Caco-2 (cell line): Measurements from ENCODE around the gene GALT. TPM values are rescaled to one million over a fixed set of nuclear protein-coding genes. Genes with fewer than 3 reads are reported as not detected.
A peak's percentile ranks its signal among the peaks of the same experiment; 100 is the strongest.

ENCODE experiments used
- BruUV-seq: library from RNA; stranded (reverse); fragments of 400-500 nt; replicated peaks from 2 replicates; lab custom pipeline; 2021; lab: Mats Ljungman, UMichigan
- CTCF ChIA-PET: fragments of 300-600 bp; sonication (Branson Sonifier 250); formaldehyde crosslinking; loops from one replicate; lab custom pipeline; 2022; ENCODE audit warnings: antibody characterized with exemption; lab: Charles Lee
- POLR2A ChIA-PET: fragments of 300-600 bp; sonication (Branson Sonifier 250); formaldehyde crosslinking; loops from one replicate; lab custom pipeline; 2022; ENCODE audit warnings: antibody characterized with exemption; lab: Charles Lee
- DNase-seq, 2 experiments: peaks; one replicate each; pipeline versions ENCODE4 v3.0.0 to v3.0.0-alpha.2; 2020 to 2022
- H3K27me3 ChIP-seq: replicated peaks from 2 replicates; pipeline ENCODE4 v1.6.0; 2011; ENCODE audit warnings: low read length; ENCODE audit not compliant: control insufficient read depth, insufficient read depth
- H3K36me3 ChIP-seq: 2 replicates; pipeline ENCODE4 v1.5.1; 2011; ENCODE audit warnings: low read length; ENCODE audit not compliant: control insufficient read depth, insufficient read depth
- H3K4me1 ChIP-seq: fragments of 250-450 bp; sonication (Bioruptor Pico); 2 replicates; pipeline ENCODE4 v1.5.1; 2020; ENCODE audit warnings: mild to moderate bottlenecking
- H3K4me3 ChIP-seq: 2 replicates; pipeline ENCODE4 v1.5.1; 2011; ENCODE audit warnings: low read depth, mild to moderate bottlenecking, control low read depth, low read length
- H3K9me3 ChIP-seq: fragments of 250-450 bp; sonication (Bioruptor Pico); 2 replicates; pipeline ENCODE4 v1.5.1; 2020; ENCODE audit warnings: mild to moderate bottlenecking, moderate library complexity
- H3K27ac Mint-ChIP-seq: one replicate; pipeline ENCODE4 v1.8.0; 2022; ENCODE audit warnings: mixed read lengths; ENCODE audit not compliant: unreplicated experiment
- H3K27me3 Mint-ChIP-seq: one replicate; pipeline ENCODE4 v1.8.0; 2022; ENCODE audit warnings: mixed read lengths; ENCODE audit not compliant: insufficient read depth, unreplicated experiment
- H3K36me3 Mint-ChIP-seq: one replicate; pipeline ENCODE4 v1.8.0; 2022; ENCODE audit warnings: mild to moderate bottlenecking, mixed read lengths; ENCODE audit not compliant: insufficient read depth, unreplicated experiment
- H3K4me1 Mint-ChIP-seq: one replicate; pipeline ENCODE4 v1.8.0; 2022; ENCODE audit warnings: low read depth, mixed read lengths; ENCODE audit not compliant: unreplicated experiment
- H3K4me3 Mint-ChIP-seq: one replicate; pipeline ENCODE4 v1.8.0; 2022; ENCODE audit warnings: mild to moderate bottlenecking, moderate library complexity, mixed read lengths; ENCODE audit not compliant: unreplicated experiment
- H3K9me3 Mint-ChIP-seq: one replicate; pipeline ENCODE4 v1.8.0; 2022; ENCODE audit warnings: mixed read lengths; ENCODE audit not compliant: unreplicated experiment
- intact Hi-C: fragments of 100-400 bp; cut with micrococcal nuclease; formaldehyde crosslinking; loops from one replicate; pipeline ENCODE4 v1.10.0; 2022; ENCODE audit not compliant: unreplicated experiment
- total RNA-seq: library from RNA; stranded (reverse); gene quantifications from 2 replicates; pipeline ENCODE4 v1.2.3, GENCODE V29; 2022
- TF ChIP-seq, protein P1 (sequence below), 2 experiments: fragments of 200-600 bp in 1 of 2; IDR thresholded peaks; 1 replicate in 1 of 2; 2 replicates in 1 of 2; pipeline versions ENCODE4 v1.5.1 to v1.8.0; 2011 to 2022; ENCODE audit warnings: antibody characterized with exemption in 1 of 2, control low read depth in 1 of 2, inconsistent platforms in 1 of 2, low read depth in 1 of 2, low read length in 1 of 2, mild to moderate bottlenecking in 1 of 2, moderate library complexity in 1 of 2; ENCODE audit not compliant: insufficient read depth in 1 of 2, severe bottlenecking in 1 of 2, unreplicated experiment in 1 of 2

GALT gene
- total RNA-seq, 1 experiment from 2014 or later: 50.1 TPM

DNA sequence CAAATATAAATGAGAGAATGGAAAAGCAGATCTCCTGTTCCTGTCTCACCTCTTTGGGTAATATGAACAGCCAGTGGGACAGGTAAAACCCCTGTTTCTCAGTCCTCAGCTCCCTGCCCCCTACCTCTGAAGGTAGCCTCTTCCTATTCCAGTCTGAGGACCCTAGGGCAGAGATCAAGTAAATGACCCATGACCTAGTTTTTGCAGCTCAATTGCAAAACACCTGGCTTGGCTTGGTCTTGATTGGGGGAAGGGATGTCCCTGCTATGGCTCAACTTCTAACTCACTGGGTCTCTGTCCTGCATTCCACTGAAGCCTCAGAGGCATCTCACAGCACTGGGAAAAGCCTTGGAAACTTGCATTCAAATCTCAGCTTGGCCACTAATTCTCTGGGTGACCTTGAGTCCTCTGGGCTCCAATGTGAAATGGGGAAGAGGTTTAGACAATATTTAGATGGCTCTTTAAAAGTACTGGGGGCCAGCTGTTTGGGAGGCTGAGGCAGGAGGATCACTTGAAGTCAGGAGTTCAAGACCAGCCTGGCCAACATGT is 1.6 kb upstream of the GALT start:
- Mint-ChIP-seq H3K9me3 (no peaks in the 10 kb centered on the region), H3K36me3 (peaks cover 13% of the 10 kb centered on the region), H3K27ac (peak overlapping the region; percentile 69), H3K27me3 (no peaks in the 10 kb centered on the region), H3K4me1 (peaks cover 28% of the 10 kb centered on the region), H3K4me3 (peak overlapping the region; percentile 42)
- H3K27me3 ChIP-seq: no peaks in the 10 kb centered on the region
- intact Hi-C loops: loop anchor here (1.0 kb wide), 1 partner anchor 7 kb away; the partner anchor contains the start of gene IL11RA
- TF ChIP-seq, protein P1, sequence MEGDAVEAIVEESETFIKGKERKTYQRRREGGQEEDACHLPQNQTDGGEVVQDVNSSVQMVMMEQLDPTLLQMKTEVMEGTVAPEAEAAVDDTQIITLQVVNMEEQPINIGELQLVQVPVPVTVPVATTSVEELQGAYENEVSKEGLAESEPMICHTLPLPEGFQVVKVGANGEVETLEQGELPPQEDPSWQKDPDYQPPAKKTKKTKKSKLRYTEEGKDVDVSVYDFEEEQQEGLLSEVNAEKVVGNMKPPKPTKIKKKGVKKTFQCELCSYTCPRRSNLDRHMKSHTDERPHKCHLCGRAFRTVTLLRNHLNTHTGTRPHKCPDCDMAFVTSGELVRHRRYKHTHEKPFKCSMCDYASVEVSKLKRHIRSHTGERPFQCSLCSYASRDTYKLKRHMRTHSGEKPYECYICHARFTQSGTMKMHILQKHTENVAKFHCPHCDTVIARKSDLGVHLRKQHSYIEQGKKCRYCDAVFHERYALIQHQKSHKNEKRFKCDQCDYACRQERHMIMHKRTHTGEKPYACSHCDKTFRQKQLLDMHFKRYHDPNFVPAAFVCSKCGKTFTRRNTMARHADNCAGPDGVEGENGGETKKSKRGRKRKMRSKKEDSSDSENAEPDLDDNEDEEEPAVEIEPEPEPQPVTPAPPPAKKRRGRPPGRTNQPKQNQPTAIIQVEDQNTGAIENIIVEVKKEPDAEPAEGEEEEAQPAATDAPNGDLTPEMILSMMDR (IDR thresholded peaks at IDR 0.05; ENCODE audit: insufficient read depth in 1 of 2, low read depth in 1 of 2, low read length in 1 of 2, severe bottlenecking in 1 of 2, unreplicated experiment in 1 of 2): no peak
- peak; percentile 72 to 81 for DNase-seq
- H3K36me3 ChIP-seq: no peaks in the 10 kb centered on the region
- no peak overlapping the region for H3K4me3 ChIP-seq
- POLR2A ChIA-PET: interaction anchor here (0.5 kb wide), 1 partner anchor 1001 kb away, joined by 4 read pairs; no protein-coding TSS in a partner anchor
- no peaks in the 10 kb centered on the region for H3K9me3 ChIP-seq
- CTCF ChIA-PET: interaction anchor here (0.6 to 1.0 kb wide), 4 partner anchors 11 to 58 kb away, joined by 3 to 6 read pairs (median 4); no protein-coding TSS in a partner anchor
- BruUV-seq: no TSS peak
- peaks cover 30% of the 10 kb centered on the region for H3K4me1 ChIP-seq

DNA sequence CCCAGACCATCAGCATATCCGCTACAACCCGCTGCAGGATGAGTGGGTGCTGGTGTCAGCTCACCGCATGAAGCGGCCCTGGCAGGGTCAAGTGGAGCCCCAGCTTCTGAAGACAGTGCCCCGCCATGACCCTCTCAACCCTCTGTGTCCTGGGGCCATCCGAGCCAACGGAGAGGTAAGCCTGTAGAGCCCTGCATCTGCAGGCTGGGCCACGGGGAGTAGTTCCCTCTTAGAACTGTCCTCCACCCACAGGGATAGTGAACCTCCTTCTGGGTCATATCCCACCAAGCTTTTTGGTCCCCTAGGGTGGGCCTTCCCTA is 569 bp downstream of the GALT start:
- Mint-ChIP-seq H3K27me3 (no peaks in the 10 kb centered on the region), H3K36me3 (peaks cover 22% of the 10 kb centered on the region), H3K4me1 (peaks cover 28% of the 10 kb centered on the region), H3K4me3 (peak overlapping the region; percentile 81), H3K27ac (peak overlapping the region; percentile 77), H3K9me3 (no peaks in the 10 kb centered on the region)
- H3K36me3 ChIP-seq: no peaks in the 10 kb centered on the region
- H3K4me1 ChIP-seq: peaks cover 37% of the 10 kb centered on the region
- intact Hi-C loops: loop anchor here (2.0 kb wide), 1 partner anchor 18 kb away; no protein-coding TSS in a partner anchor
- peak overlapping the region; percentile 77 for H3K4me3 ChIP-seq
- BruUV-seq: no TSS peak
- no peaks in the 10 kb centered on the region for H3K9me3 ChIP-seq
- TF ChIP-seq, protein P1 (IDR thresholded peaks at IDR 0.05; ENCODE audit: insufficient read depth in 1 of 2, low read depth in 1 of 2, low read length in 1 of 2, severe bottlenecking in 1 of 2, unreplicated experiment in 1 of 2): no peak
- CTCF ChIA-PET: interaction anchor here (0.6 to 2.6 kb wide), 10 partner anchors 9 to 503 kb away, joined by 3 to 25 read pairs (median 5); partner anchors contain the start of genes DCTN3 and SIGMAR1
- POLR2A ChIA-PET: interaction anchor here (1.1 to 2.0 kb wide), 2 partner anchors 10 to 21 kb away, joined by 3 to 7 read pairs; partner anchors contain the start of gene SIGMAR1
- no peaks in the 10 kb centered on the region for H3K27me3 ChIP-seq
- no peak for DNase-seq

DNA sequence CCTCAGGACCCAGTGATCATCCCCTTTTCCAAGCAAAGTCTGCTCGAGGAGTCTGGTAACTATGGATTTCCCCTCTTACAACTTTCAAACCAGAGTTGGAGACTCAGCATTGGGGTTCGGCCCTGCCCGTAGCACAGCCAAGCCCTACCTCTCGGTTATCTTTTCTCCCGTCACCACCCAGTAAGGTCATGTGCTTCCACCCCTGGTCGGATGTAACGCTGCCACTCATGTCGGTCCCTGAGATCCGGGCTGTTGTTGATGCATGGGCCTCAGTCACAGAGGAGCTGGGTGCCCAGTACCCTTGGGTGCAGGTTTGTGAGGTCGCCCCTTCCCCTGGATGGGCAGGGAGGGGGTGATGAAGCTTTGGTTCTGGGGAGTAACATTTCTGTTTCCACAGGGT is 1.2 kb downstream of the GALT start:
- peak overlapping the region; percentile 81 for H3K4me3 Mint-ChIP-seq
- no TSS peak for BruUV-seq
- DNase-seq: no peak
- Histone ChIP-seq H3K9me3 (no peaks in the 10 kb centered on the region), H3K27me3 (no peaks in the 10 kb centered on the region), H3K36me3 (no peaks in the 10 kb centered on the region), H3K4me3 (peak overlapping the region; percentile 77), H3K4me1 (peaks cover 43% of the 10 kb centered on the region)
- TF ChIP-seq, protein P1 (IDR thresholded peaks at IDR 0.05; ENCODE audit: insufficient read depth in 1 of 2, low read depth in 1 of 2, low read length in 1 of 2, severe bottlenecking in 1 of 2, unreplicated experiment in 1 of 2): no peak
- H3K4me1 Mint-ChIP-seq: peaks cover 34% of the 10 kb centered on the region
- POLR2A ChIA-PET: interaction anchor here (2.0 kb wide), 1 partner anchor 10 kb away, joined by 7 read pairs; the partner anchor contains the start of gene SIGMAR1
- H3K27ac Mint-ChIP-seq: peak overlapping the region; percentile 77
- H3K9me3 Mint-ChIP-seq: no peaks in the 10 kb centered on the region
- intact Hi-C loops: loop anchor here (2.0 kb wide), 1 partner anchor 17 kb away; no protein-coding TSS in a partner anchor
- peaks cover 23% of the 10 kb centered on the region for H3K36me3 Mint-ChIP-seq
- CTCF ChIA-PET: interaction anchor here (0.6 to 2.6 kb wide), 3 partner anchors 14 to 404 kb away, joined by 3 to 21 read pairs (median 13); no protein-coding TSS in a partner anchor
- H3K27me3 Mint-ChIP-seq: no peaks in the 10 kb centered on the region
